HEK293 (cell line): Measurements from ENCODE around the gene GSAP.
A peak's percentile ranks its signal among the peaks of the same experiment; 100 is the strongest.

Experiments used
- CTCF ChIA-PET: fragments of 350-600 bp; formaldehyde crosslinking; extraction: SDS; loops from one replicate; lab custom pipeline; 2021; ENCODE audit warnings: antibody characterized with exemption; lab: Yijun Ruan, JAX
- POLR2A ChIA-PET: fragments of 300-600 bp; formaldehyde crosslinking; extraction: SDS; loops from one replicate; lab custom pipeline; 2020; ENCODE audit warnings: antibody characterized with exemption, inconsistent platforms; lab: Yijun Ruan, JAX
- H3K27ac ChIP-seq: fragments of 200-500 bp; sonication (Bioruptor generic); 2 replicates; pipeline ENCODE4 v1.5.1; 2014; ENCODE audit warnings: low read depth, low read length, control low read depth, inconsistent platforms; ENCODE audit errors: extremely low read depth
- H3K36me3 ChIP-seq, 2 experiments: fragments of 200-500 bp in 1 of 2; sonication (Bioruptor generic) in 1 of 2; 1 replicate in 1 of 2; 2 replicates in 1 of 2; pipeline ENCODE4 v1.5.1; 2014 to 2017; ENCODE audit warnings: inconsistent platforms in 2 of 2, low read length in 2 of 2; ENCODE audit not compliant: control insufficient read depth in 2 of 2, insufficient read depth in 1 of 2
- H3K4me1 ChIP-seq: fragments of 200-500 bp; sonication (Bioruptor generic); 2 replicates; pipeline ENCODE4 v1.5.1; 2014; ENCODE audit warnings: mild to moderate bottlenecking, low read length, inconsistent platforms; ENCODE audit not compliant: control insufficient read depth, insufficient read depth
- H3K4me3 ChIP-seq: 2 replicates; pipeline ENCODE4 v1.5.1; 2011; ENCODE audit warnings: low read depth, mild to moderate bottlenecking, control low read depth, low read length, moderate library complexity
- H3K9me3 ChIP-seq: fragments of 200-500 bp; sonication (Bioruptor generic); 2 replicates; pipeline ENCODE4 v1.5.1; 2014; ENCODE audit warnings: low read depth, low read length, inconsistent platforms; ENCODE audit not compliant: control insufficient read depth, insufficient read depth
- HOXC10 ChIP-seq: sonication (generic); formaldehyde crosslinking; IDR thresholded peaks from 2 replicates; pipeline ENCODE4 v1.8.1; 2023; ENCODE audit warnings: mild to moderate bottlenecking, missing genetic modification reagents
- IKZF3 ChIP-seq: fragments of 450-650 bp; IDR thresholded peaks from 2 replicates; pipeline ENCODE4 v1.5.0; 2018; ENCODE audit warnings: missing biosample characterization, mild to moderate bottlenecking, missing genetic modification characterization, moderate library complexity
- KLF10 ChIP-seq: fragments of 450-650 bp; IDR thresholded peaks from 2 replicates; pipeline ENCODE4 v1.5.1; 2018; ENCODE audit warnings: missing biosample characterization, mild to moderate bottlenecking, missing genetic modification characterization
- KLF7 ChIP-seq: fragments of 450-650 bp; formaldehyde crosslinking; IDR thresholded peaks from 2 replicates; pipeline ENCODE4 v1.5.1; 2016; ENCODE audit warnings: missing biosample characterization, missing genetic modification characterization, borderline replicate concordance
- PRDM1 ChIP-seq: fragments of 450-650 bp; formaldehyde crosslinking; IDR thresholded peaks from 2 replicates; pipeline ENCODE4; 2016; ENCODE audit warnings: missing biosample characterization, missing genetic modification characterization
- ZBTB48 ChIP-seq: fragments of 450-650 bp; formaldehyde crosslinking; IDR thresholded peaks from 2 replicates; pipeline ENCODE4 v1.5.1; 2016; ENCODE audit warnings: missing biosample characterization, missing genetic modification characterization
- ZEB2 ChIP-seq: fragments of 450-650 bp; formaldehyde crosslinking; IDR thresholded peaks from 2 replicates; pipeline ENCODE4 v1.5.1; 2016; ENCODE audit warnings: missing biosample characterization, missing genetic modification characterization
- ZNF223 ChIP-seq: fragments of 450-650 bp; formaldehyde crosslinking; IDR thresholded peaks from 2 replicates; pipeline ENCODE4 v1.5.1; 2016; ENCODE audit warnings: missing biosample characterization, missing genetic modification characterization
- ZNF302 ChIP-seq: fragments of 450-650 bp; formaldehyde crosslinking; IDR thresholded peaks from 2 replicates; pipeline ENCODE4 v1.5.1; 2016; ENCODE audit warnings: missing biosample characterization, missing genetic modification characterization, low read depth
- ZNF341 ChIP-seq: fragments of 450-650 bp; formaldehyde crosslinking; IDR thresholded peaks from 2 replicates; pipeline ENCODE4; 2016; ENCODE audit warnings: low read depth, missing biosample characterization, missing genetic modification characterization
- ZNF37A ChIP-seq: fragments of 450-650 bp; IDR thresholded peaks from 2 replicates; pipeline ENCODE4 v1.5.1; 2018; ENCODE audit warnings: missing biosample characterization, missing genetic modification characterization
- ZNF555 ChIP-seq: fragments of 450-650 bp; formaldehyde crosslinking; conservative IDR thresholded peaks from 2 replicates; pipeline ENCODE4 v1.5.1; 2017; ENCODE audit warnings: missing biosample characterization, mild to moderate bottlenecking, missing genetic modification characterization, inconsistent platforms
- ZNF571 ChIP-seq: fragments of 450-650 bp; formaldehyde crosslinking; IDR thresholded peaks from 2 replicates; pipeline ENCODE4 v1.5.0; 2017; ENCODE audit warnings: missing biosample characterization, missing genetic modification characterization
- ZNF624 ChIP-seq: fragments of 450-650 bp; formaldehyde crosslinking; IDR thresholded peaks from 2 replicates; pipeline ENCODE4 v1.5.1; 2017; ENCODE audit warnings: missing biosample characterization, missing genetic modification characterization
- ZNF629 ChIP-seq: fragments of 450-650 bp; formaldehyde crosslinking; IDR thresholded peaks from 2 replicates; pipeline ENCODE4 v1.5.1; 2017; ENCODE audit warnings: missing biosample characterization, missing genetic modification characterization
- ZNF76 ChIP-seq: fragments of 450-650 bp; formaldehyde crosslinking; IDR thresholded peaks from 2 replicates; pipeline ENCODE4; 2016; ENCODE audit warnings: low read depth, missing biosample characterization, missing genetic modification characterization, borderline replicate concordance
- ZNF837 ChIP-seq: fragments of 450-650 bp; formaldehyde crosslinking; IDR thresholded peaks from 2 replicates; pipeline ENCODE4 v1.5.1; 2016; ENCODE audit warnings: missing biosample characterization, missing genetic modification characterization
- ZSCAN16 ChIP-seq: fragments of 450-650 bp; formaldehyde crosslinking; IDR thresholded peaks from 2 replicates; pipeline ENCODE4 v1.5.1; 2016; ENCODE audit warnings: missing biosample characterization, missing genetic modification characterization
- ZXDB ChIP-seq: fragments of 450-650 bp; formaldehyde crosslinking; IDR thresholded peaks from 2 replicates; pipeline ENCODE4 v1.5.1; 2016; ENCODE audit warnings: missing biosample characterization, missing genetic modification characterization
- TF ChIP-seq, protein P1 (sequence below): fragments of 450-650 bp; IDR thresholded peaks from 2 replicates; pipeline ENCODE4 v1.5.1; 2018; ENCODE audit warnings: missing biosample characterization, mild to moderate bottlenecking, missing genetic modification characterization
- TF ChIP-seq, protein P2 (sequence below): fragments of 450-650 bp; formaldehyde crosslinking; conservative IDR thresholded peaks from 2 replicates; pipeline ENCODE4 v1.5.1; 2016; ENCODE audit warnings: low read depth, missing biosample characterization, missing genetic modification characterization
- TF ChIP-seq, protein P3 (sequence below): fragments of 450-650 bp; formaldehyde crosslinking; IDR thresholded peaks from 2 replicates; pipeline ENCODE4 v1.5.1; 2017; ENCODE audit warnings: missing biosample characterization, missing genetic modification characterization
- TF ChIP-seq, protein P4 (sequence below): fragments of 450-650 bp; formaldehyde crosslinking; IDR thresholded peaks from 2 replicates; pipeline ENCODE4 v1.5.1; 2016; ENCODE audit warnings: missing biosample characterization, missing genetic modification characterization, borderline replicate concordance
- TF ChIP-seq, protein P5 (sequence below): fragments of 450-650 bp; formaldehyde crosslinking; IDR thresholded peaks from 2 replicates; pipeline ENCODE4 v1.5.1; 2016; ENCODE audit warnings: missing biosample characterization, missing genetic modification characterization

The GSAP gene

DNA sequence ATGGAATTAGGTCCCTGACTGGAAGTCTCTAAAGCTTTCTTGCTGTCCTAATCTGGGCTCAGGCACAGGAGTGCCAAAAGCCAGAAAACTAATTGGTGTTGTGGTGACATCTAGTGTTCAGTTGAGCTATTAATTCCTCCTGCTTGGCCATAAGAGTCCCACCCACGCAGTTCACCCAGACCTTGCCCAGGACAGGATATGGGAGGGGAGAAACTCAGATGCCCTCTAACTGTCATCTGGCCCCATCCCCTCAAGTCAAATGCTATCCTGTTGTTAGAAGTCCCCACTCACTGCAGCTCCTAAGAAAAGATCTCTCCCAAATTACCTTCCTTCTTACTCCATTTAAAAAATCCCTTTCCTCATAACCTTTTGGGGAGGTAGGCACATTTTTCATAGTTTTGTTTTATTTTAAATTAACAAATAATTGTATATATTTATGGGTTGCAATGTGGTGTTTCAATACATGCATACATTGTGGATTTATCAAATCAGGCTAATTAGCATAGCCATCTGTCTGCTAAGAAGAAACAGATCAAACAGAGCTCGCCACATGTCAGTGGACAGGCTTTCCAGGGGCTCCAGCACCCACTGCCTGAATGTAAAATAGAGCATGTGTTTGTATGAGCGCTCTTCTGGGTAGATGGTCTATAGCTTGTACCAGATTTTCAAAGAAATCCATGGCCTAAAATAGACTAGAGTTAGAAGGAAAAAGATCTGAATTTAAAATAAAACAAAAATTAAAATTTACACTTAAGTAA lies 84.0 kb downstream of the GSAP start:
- POLR2A ChIA-PET, result interaction anchor here (0.5 kb wide), 1 partner anchor 875 kb away, joined by 3 read pairs; no protein-coding TSS in a partner anchor
- TF ChIP-seq, protein P1, sequence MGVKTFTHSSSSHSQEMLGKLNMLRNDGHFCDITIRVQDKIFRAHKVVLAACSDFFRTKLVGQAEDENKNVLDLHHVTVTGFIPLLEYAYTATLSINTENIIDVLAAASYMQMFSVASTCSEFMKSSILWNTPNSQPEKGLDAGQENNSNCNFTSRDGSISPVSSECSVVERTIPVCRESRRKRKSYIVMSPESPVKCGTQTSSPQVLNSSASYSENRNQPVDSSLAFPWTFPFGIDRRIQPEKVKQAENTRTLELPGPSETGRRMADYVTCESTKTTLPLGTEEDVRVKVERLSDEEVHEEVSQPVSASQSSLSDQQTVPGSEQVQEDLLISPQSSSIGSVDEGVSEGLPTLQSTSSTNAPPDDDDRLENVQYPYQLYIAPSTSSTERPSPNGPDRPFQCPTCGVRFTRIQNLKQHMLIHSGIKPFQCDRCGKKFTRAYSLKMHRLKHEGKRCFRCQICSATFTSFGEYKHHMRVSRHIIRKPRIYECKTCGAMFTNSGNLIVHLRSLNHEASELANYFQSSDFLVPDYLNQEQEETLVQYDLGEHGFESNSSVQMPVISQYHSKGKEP (tag by site-specific recombination), result no peak
- no peak for TF ChIP-seq HOXC10 (CRISPR knock-in tag)
- no peak for TF ChIP-seq ZEB2 (tag by site-specific recombination)
- no peak for TF ChIP-seq KLF10 (tag by site-specific recombination)
- no peak for TF ChIP-seq ZNF76 (tag by site-specific recombination)
- TF ChIP-seq, protein P2, sequence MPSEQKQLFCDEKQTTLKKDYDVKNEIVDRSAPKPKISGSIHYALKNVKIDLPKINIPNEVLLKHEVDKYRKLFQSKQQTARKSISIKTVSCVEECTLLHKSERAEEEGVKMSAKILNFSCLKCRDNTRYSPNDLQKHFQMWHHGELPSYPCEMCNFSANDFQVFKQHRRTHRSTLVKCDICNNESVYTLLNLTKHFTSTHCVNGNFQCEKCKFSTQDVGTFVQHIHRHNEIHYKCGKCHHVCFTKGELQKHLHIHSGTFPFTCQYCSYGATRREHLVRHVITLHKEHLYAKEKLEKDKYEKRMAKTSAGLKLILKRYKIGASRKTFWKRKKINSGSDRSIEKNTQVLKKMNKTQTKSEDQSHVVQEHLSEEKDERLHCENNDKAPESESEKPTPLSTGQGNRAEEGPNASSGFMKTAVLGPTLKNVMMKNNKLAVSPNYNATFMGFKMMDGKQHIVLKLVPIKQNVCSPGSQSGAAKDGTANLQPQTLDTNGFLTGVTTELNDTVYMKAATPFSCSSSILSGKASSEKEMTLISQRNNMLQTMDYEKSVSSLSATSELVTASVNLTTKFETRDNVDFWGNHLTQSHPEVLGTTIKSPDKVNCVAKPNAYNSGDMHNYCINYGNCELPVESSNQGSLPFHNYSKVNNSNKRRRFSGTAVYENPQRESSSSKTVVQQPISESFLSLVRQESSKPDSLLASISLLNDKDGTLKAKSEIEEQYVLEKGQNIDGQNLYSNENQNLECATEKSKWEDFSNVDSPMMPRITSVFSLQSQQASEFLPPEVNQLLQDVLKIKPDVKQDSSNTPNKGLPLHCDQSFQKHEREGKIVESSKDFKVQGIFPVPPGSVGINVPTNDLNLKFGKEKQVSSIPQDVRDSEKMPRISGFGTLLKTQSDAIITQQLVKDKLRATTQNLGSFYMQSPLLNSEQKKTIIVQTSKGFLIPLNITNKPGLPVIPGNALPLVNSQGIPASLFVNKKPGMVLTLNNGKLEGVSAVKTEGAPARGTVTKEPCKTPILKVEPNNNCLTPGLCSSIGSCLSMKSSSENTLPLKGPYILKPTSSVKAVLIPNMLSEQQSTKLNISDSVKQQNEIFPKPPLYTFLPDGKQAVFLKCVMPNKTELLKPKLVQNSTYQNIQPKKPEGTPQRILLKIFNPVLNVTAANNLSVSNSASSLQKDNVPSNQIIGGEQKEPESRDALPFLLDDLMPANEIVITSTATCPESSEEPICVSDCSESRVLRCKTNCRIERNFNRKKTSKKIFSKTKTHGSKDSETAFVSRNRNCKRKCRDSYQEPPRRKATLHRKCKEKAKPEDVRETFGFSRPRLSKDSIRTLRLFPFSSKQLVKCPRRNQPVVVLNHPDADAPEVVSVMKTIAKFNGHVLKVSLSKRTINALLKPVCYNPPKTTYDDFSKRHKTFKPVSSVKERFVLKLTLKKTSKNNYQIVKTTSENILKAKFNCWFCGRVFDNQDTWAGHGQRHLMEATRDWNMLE, result no peak
- TF ChIP-seq, protein P3, sequence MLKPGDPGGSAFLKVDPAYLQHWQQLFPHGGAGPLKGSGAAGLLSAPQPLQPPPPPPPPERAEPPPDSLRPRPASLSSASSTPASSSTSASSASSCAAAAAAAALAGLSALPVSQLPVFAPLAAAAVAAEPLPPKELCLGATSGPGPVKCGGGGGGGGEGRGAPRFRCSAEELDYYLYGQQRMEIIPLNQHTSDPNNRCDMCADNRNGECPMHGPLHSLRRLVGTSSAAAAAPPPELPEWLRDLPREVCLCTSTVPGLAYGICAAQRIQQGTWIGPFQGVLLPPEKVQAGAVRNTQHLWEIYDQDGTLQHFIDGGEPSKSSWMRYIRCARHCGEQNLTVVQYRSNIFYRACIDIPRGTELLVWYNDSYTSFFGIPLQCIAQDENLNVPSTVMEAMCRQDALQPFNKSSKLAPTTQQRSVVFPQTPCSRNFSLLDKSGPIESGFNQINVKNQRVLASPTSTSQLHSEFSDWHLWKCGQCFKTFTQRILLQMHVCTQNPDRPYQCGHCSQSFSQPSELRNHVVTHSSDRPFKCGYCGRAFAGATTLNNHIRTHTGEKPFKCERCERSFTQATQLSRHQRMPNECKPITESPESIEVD (tag by site-specific recombination), result no peak
- TF ChIP-seq ZNF624 (tag by site-specific recombination), result no peak
- TF ChIP-seq PRDM1 (tag by site-specific recombination), result no peak
- 0 out of 2 replicates have a peak, but pooled peaks have one; percentile 7 for TF ChIP-seq IKZF3 (tag by site-specific recombination)
- TF ChIP-seq, protein P4, sequence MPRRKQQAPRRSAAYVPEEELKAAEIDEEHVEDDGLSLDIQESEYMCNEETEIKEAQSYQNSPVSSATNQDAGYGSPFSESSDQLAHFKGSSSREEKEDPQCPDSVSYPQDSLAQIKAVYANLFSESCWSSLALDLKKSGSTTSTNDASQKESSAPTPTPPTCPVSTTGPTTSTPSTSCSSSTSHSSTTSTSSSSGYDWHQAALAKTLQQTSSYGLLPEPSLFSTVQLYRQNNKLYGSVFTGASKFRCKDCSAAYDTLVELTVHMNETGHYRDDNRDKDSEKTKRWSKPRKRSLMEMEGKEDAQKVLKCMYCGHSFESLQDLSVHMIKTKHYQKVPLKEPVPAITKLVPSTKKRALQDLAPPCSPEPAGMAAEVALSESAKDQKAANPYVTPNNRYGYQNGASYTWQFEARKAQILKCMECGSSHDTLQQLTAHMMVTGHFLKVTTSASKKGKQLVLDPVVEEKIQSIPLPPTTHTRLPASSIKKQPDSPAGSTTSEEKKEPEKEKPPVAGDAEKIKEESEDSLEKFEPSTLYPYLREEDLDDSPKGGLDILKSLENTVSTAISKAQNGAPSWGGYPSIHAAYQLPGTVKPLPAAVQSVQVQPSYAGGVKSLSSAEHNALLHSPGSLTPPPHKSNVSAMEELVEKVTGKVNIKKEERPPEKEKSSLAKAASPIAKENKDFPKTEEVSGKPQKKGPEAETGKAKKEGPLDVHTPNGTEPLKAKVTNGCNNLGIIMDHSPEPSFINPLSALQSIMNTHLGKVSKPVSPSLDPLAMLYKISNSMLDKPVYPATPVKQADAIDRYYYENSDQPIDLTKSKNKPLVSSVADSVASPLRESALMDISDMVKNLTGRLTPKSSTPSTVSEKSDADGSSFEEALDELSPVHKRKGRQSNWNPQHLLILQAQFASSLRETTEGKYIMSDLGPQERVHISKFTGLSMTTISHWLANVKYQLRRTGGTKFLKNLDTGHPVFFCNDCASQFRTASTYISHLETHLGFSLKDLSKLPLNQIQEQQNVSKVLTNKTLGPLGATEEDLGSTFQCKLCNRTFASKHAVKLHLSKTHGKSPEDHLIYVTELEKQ (tag by site-specific recombination), result no peak
- TF ChIP-seq ZSCAN16 (tag by site-specific recombination), result no peak
- TF ChIP-seq ZNF223 (tag by site-specific recombination), result no peak
- no peak for TF ChIP-seq ZNF629 (tag by site-specific recombination)
- no peak for TF ChIP-seq KLF7 (tag by site-specific recombination)
- TF ChIP-seq ZNF302, result no peak
- no peak for TF ChIP-seq ZNF37A (tag by site-specific recombination)
- TF ChIP-seq ZXDB (tag by site-specific recombination), result no peak
- TF ChIP-seq, protein P5, sequence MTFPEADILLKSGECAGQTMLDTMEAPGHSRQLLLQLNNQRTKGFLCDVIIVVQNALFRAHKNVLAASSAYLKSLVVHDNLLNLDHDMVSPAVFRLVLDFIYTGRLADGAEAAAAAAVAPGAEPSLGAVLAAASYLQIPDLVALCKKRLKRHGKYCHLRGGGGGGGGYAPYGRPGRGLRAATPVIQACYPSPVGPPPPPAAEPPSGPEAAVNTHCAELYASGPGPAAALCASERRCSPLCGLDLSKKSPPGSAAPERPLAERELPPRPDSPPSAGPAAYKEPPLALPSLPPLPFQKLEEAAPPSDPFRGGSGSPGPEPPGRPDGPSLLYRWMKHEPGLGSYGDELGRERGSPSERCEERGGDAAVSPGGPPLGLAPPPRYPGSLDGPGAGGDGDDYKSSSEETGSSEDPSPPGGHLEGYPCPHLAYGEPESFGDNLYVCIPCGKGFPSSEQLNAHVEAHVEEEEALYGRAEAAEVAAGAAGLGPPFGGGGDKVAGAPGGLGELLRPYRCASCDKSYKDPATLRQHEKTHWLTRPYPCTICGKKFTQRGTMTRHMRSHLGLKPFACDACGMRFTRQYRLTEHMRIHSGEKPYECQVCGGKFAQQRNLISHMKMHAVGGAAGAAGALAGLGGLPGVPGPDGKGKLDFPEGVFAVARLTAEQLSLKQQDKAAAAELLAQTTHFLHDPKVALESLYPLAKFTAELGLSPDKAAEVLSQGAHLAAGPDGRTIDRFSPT, result no peak
- TF ChIP-seq ZNF571 (tag by site-specific recombination), result no peak
- no peak for TF ChIP-seq ZNF555
- TF ChIP-seq ZNF341 (tag by site-specific recombination), result no peak
- no peak for TF ChIP-seq ZBTB48 (tag by site-specific recombination)
- no peak for TF ChIP-seq ZNF837 (tag by site-specific recombination)

More for the DNA sequence above, 84.0 kb downstream of the GSAP start:
- Histone ChIP-seq H3K9me3 (no peaks in the 10 kb centered on the region), H3K4me3 (no peak overlapping the region), H3K36me3 (no peaks in the 10 kb centered on the region), H3K27ac (no peak overlapping the region), H3K4me1 (no peaks in the 10 kb centered on the region; the same call in 1 of the 2 replicates)
- CTCF ChIA-PET, result interaction anchor here (0.5 to 2.3 kb wide), 17 partner anchors 9 to 1155 kb away, joined by 3 to 12 read pairs (median 4); partner anchors contain the start of gene CCDC146
